CD4-positive, alpha-beta T cell (primary cell): ENCODE measurements around the gene IL3RA. TPM values are rescaled to one million over a fixed set of nuclear protein-coding genes. Genes with fewer than 3 reads are reported as not detected.

Source experiments
- ATAC-seq: fragments of 200-7000 bp; cut with Tn5 transposase; one replicate; pipeline ENCODE4 v1.10.0; 2022; ENCODE audit warnings: mild to moderate bottlenecking; ENCODE audit not compliant: poor library complexity
- CTCF ChIA-PET: fragments of 350-600 bp; sonication (Branson Sonifier 250); formaldehyde crosslinking; loops from one replicate; lab custom pipeline; 2021; ENCODE audit warnings: antibody characterized with exemption, inconsistent platforms; lab: Charles Lee
- POLR2A ChIA-PET: fragments of 350-600 bp; sonication (Branson Sonifier 250); formaldehyde crosslinking; loops from one replicate; lab custom pipeline; 2021; ENCODE audit warnings: antibody characterized with exemption, inconsistent platforms; lab: Charles Lee
- DNase-seq, 14 experiments: peaks; one replicate each; pipeline ENCODE4 v3.0.0-alpha.2; 2013 to 2020; ENCODE audit warnings: mixed read lengths in 2 of 14
- H3K27ac ChIP-seq, 2 donors: one replicate each; pipeline versions ENCODE4 v1.5.1 to v1.7.0; 2013; ENCODE audit warnings: low read length in 2 of 2, low read depth in 1 of 2, mild to moderate bottlenecking in 1 of 2
- H3K27me3 ChIP-seq, 2 experiments: 1 replicate in 1 of 2; 2 replicates in 1 of 2; pipeline versions ENCODE4 v1.6.1 to v1.7.0; 2013; ENCODE audit warnings: low read length in 2 of 2, control low read depth in 1 of 2, mild to moderate bottlenecking in 1 of 2, moderate library complexity in 1 of 2; ENCODE audit not compliant: insufficient read depth in 2 of 2, control insufficient read depth in 1 of 2
- H3K36me3 ChIP-seq: one replicate; pipeline ENCODE4 v1.6.1; 2013; ENCODE audit warnings: low read length, control low read depth; ENCODE audit not compliant: insufficient read depth
- H3K4me1 ChIP-seq: one replicate; pipeline ENCODE4 v1.6.1; 2013; ENCODE audit warnings: low read length, control low read depth; ENCODE audit not compliant: insufficient read depth
- H3K4me3 ChIP-seq: one replicate; pipeline ENCODE4 v1.5.1; 2013; ENCODE audit warnings: mild to moderate bottlenecking, low read length, moderate library complexity
- H3K9me3 ChIP-seq, 2 experiments: 1 replicate in 1 of 2; 2 replicates in 1 of 2; pipeline versions ENCODE4 v1.6.1 to v1.7.0; 2013; ENCODE audit warnings: low read length in 2 of 2, mild to moderate bottlenecking in 2 of 2, control low read depth in 1 of 2, moderate library complexity in 1 of 2; ENCODE audit not compliant: control insufficient read depth in 1 of 2, insufficient read depth in 1 of 2
- H3K27ac Mint-ChIP-seq: one replicate; pipeline ENCODE4 v1.8.0; 2020; ENCODE audit warnings: mixed read lengths
- H3K27me3 Mint-ChIP-seq: one replicate; pipeline ENCODE4 v1.8.0; 2021; ENCODE audit warnings: mixed read lengths
- H3K36me3 Mint-ChIP-seq: one replicate; pipeline ENCODE4 v1.8.0; 2021; ENCODE audit warnings: low read depth, mixed read lengths
- H3K4me1 Mint-ChIP-seq: one replicate; pipeline ENCODE4 v1.8.0; 2021; ENCODE audit warnings: low read depth, mixed read lengths
- H3K4me3 Mint-ChIP-seq: one replicate; pipeline ENCODE4 v1.8.0; 2020; ENCODE audit warnings: mild to moderate bottlenecking, mixed read lengths
- H3K9me3 Mint-ChIP-seq: one replicate; pipeline ENCODE4 v1.8.0; 2020; ENCODE audit warnings: mixed read lengths
- intact Hi-C, 2 experiments: fragments of 100-400 bp; cut with DNase I in 1 of 2; cut with micrococcal nuclease in 1 of 2; formaldehyde crosslinking; loops; one replicate each; pipeline versions ENCODE4 v1.15.1 to v1.9.0; 2023 to 2025; cut with DNase I, micrococcal nuclease
- total RNA-seq, 174 experiments: library from RNA in 2 of 174; stranded (reverse) in 2 of 174; gene quantifications; one replicate each; pipeline ENCODE4 v1.2.3 and lab custom pipeline; 2021 to 2026
- TF ChIP-seq, protein P1 (sequence below): fragments of 200-600 bp; IDR thresholded peaks from one replicate; pipeline ENCODE4 v1.8.0; 2022; ENCODE audit warnings: antibody characterized with exemption, mild to moderate bottlenecking

Gene IL3RA
- total RNA-seq, 2 experiments from 2014 or later: 0.45 to 0.49 TPM

DNA sequence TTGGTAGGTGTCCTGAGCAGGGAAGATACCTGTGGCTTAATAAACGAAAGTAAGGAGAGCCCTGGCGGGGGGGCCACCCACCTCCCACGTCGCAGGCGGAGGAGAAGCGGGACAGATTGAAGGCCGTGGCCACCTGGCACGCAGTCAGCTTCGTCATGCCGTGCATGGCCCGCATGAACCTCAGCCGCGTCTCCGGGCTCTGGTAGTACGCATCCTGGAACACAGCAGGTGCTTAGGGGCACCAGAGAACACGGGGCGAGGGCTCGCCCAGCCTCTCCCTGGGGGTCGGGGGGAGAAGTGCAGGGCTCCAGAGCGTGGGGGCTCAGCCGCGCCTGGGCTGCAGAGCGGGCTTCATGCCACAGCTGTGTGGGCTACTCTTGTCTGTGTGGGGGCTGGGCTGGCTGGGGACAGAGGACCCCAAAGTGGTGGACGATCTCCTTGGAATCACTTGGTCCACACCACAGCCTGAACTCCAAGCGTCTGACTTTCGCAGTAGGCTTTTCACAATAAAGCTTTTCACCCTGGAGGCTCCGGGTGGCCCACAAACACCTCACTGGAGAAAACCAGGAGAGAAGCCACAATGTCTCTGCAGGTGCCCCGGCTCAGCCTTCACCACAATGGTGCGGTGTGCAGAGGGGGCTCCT, 82.4 kb downstream of the IL3RA start:
- Mint-ChIP-seq H3K27me3 (no peaks in the 10 kb centered on the region), H3K4me3 (no peak overlapping the region), H3K36me3 (peaks cover 51% of the 10 kb centered on the region), H3K4me1 (no peaks in the 10 kb centered on the region), H3K27ac (no peak overlapping the region), H3K9me3 (peaks cover 7% of the 10 kb centered on the region)
- intact Hi-C loops: no loop called here
- Histone ChIP-seq H3K4me1 (no peaks in the 10 kb centered on the region), H3K27me3 (no peaks in the 10 kb centered on the region), H3K36me3 (peaks cover 48% of the 10 kb centered on the region), H3K4me3 (no peak overlapping the region), H3K27ac (no peak overlapping the region), H3K9me3 (peaks cover 14 to 50% of the 10 kb centered on the region in 2 experiments)
- TF ChIP-seq, protein P1, sequence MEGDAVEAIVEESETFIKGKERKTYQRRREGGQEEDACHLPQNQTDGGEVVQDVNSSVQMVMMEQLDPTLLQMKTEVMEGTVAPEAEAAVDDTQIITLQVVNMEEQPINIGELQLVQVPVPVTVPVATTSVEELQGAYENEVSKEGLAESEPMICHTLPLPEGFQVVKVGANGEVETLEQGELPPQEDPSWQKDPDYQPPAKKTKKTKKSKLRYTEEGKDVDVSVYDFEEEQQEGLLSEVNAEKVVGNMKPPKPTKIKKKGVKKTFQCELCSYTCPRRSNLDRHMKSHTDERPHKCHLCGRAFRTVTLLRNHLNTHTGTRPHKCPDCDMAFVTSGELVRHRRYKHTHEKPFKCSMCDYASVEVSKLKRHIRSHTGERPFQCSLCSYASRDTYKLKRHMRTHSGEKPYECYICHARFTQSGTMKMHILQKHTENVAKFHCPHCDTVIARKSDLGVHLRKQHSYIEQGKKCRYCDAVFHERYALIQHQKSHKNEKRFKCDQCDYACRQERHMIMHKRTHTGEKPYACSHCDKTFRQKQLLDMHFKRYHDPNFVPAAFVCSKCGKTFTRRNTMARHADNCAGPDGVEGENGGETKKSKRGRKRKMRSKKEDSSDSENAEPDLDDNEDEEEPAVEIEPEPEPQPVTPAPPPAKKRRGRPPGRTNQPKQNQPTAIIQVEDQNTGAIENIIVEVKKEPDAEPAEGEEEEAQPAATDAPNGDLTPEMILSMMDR: no peak
- ATAC-seq: no peak
- peak in 1 of 14 experiments; percentile 32 for DNase-seq
- POLR2A ChIA-PET: no interaction called here
- CTCF ChIA-PET: no interaction called here

DNA sequence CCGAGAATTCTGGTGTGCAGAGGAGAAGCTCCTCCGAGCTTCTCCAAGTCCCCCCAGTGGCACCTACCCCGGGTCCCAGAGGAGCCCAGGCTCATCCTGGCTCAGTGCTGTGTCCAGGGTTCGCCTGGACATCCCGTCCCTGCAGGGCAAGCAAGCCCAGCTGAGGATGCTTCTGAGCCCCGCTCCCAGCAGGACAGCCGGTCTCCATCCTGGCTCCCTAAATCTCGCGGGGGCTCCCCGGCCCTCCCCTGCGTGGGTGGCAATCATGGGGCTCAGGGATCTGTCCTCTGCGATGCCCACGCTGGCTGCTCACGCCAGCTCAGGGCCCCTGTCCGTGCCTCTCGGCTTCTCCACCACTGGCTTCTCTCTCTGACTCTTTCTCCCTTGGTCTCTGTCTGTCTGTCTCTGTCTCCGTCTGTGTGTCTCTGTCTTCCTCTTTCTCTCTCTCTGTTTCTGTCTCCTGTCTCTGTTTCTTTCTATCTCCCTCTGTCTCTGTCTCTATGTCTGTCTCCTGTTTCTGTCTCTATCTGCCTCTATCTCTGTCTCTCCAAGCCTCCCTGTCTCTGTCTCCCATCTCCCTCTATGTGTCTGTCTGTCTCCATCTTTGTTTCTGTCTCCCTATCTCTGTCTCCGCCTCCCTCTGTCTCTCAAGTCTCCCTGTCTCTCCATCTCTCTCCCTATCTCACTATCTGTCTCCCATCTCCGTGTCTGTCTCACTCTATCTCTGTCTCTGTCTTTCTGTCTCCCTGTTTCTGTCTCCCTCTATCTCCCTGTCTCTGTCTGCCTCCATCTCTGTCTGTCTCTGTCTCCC, 83.2 kb downstream of the IL3RA start:
- Mint-ChIP-seq H3K27me3 (no peaks in the 10 kb centered on the region), H3K4me3 (no peak overlapping the region), H3K9me3 (peaks cover 8% of the 10 kb centered on the region), H3K4me1 (no peaks in the 10 kb centered on the region), H3K36me3 (peaks cover 52% of the 10 kb centered on the region), H3K27ac (no peak overlapping the region)
- TF ChIP-seq, protein P1: no peak
- intact Hi-C loops: no loop called here
- peak in 1 of 14 experiments; percentile 30 for DNase-seq
- no peaks in the 10 kb centered on the region for H3K27me3 ChIP-seq
- peaks cover 14 to 50% of the 10 kb centered on the region in 2 experiments for H3K9me3 ChIP-seq
- H3K36me3 ChIP-seq: peaks cover 46% of the 10 kb centered on the region
- H3K4me3 ChIP-seq: no peak overlapping the region
- ATAC-seq: no peak
- no peak overlapping the region for H3K27ac ChIP-seq
- no peaks in the 10 kb centered on the region for H3K4me1 ChIP-seq
- CTCF ChIA-PET: no interaction called here
- POLR2A ChIA-PET: no interaction called here

DNA sequence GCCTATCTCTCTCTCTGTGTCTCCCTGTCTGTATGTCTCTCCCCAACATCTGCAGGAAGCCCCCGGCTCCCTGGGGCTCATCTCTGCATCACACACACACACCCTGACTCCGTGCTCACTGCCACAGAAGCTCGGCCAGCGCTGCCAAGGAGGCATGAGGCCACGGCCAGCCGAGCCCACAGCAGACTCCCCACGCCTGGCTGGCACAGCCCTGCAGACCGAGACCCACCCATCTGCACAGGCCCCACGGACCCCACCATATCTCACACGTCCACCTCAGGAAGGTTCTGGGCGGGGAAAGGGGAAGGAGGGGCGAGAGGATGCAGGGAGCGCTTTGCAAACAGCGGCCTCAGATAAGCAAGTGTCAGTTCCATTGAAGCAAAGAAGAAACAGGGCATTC, 83.8 kb downstream of the IL3RA start:
- intact Hi-C loops: no loop called here
- Mint-ChIP-seq H3K4me1 (no peaks in the 10 kb centered on the region), H3K27me3 (no peaks in the 10 kb centered on the region), H3K9me3 (peaks cover 11% of the 10 kb centered on the region), H3K4me3 (no peak overlapping the region), H3K36me3 (peaks cover 55% of the 10 kb centered on the region), H3K27ac (no peak overlapping the region)
- Histone ChIP-seq H3K27me3 (no peaks in the 10 kb centered on the region), H3K4me1 (no peaks in the 10 kb centered on the region), H3K9me3 (peaks cover 14 to 50% of the 10 kb centered on the region in 2 experiments), H3K27ac (no peak overlapping the region), H3K36me3 (peaks cover 53% of the 10 kb centered on the region), H3K4me3 (no peak overlapping the region)
- DNase-seq: peak in 1 of 14 experiments; percentile 31
- no peak for ATAC-seq
- POLR2A ChIA-PET: no interaction called here
- CTCF ChIA-PET: no interaction called here
- TF ChIP-seq, protein P1: no peak
